Measurements from ENCODE around the gene SOHLH1. TPM values are rescaled to one million over a fixed set of nuclear protein-coding genes. Genes with fewer than 3 reads are reported as not detected.

SOHLH1 gene
- total RNA-seq, 1 experiment from 2014 or later, result not detected

GRCh38 chr9:135694414-135694813 lies 4.9 kb downstream of the SOHLH1 start:
- Histone ChIP-seq H3K9me3 (ENCODE audit: control insufficient read depth in 1 of 2, insufficient read depth in 1 of 2, low read depth in 1 of 2, low read length in 2 of 2) (no peaks in the 10 kb centered on the region), H4K20me1 (ENCODE audit: insufficient read depth) (no peaks in the 10 kb centered on the region), H3K27ac (ENCODE audit: low read depth, low read length) (no peak overlapping the region), H3K4me3 (replicated peaks in 1 of 2; ENCODE audit: low read depth in 1 of 2, low read length in 2 of 2) (no peak overlapping the region), H3K9ac (ENCODE audit: low read length) (no peak overlapping the region), H3K4me1 (ENCODE audit: control insufficient read depth in 1 of 2, insufficient read depth in 2 of 2, low read length in 2 of 2) (peaks cover 4 to 16% of the 10 kb centered on the region in 2 experiments; a peak in 3 of 4 replicates), H3K79me2 (ENCODE audit: insufficient read depth, low read length) (no peaks in the 10 kb centered on the region), H3K27me3 (ENCODE audit: insufficient read depth, low read length) (no peaks in the 10 kb centered on the region), H3K9me2 (ENCODE audit: insufficient read depth) (no peaks in the 10 kb centered on the region), H3K36me3 (ENCODE audit: control insufficient read depth in 1 of 2, insufficient read depth in 2 of 2, low read length in 2 of 2) (no peaks in the 10 kb centered on the region), H3K4me2 (ENCODE audit: low read length) (no peak overlapping the region), H2AFZ (ENCODE audit: low read depth, low read length, poor library complexity, severe bottlenecking) (no peak overlapping the region)
- DNase-seq (ENCODE audit: low read depth, low spot score), result no peak
- ChIA-PET CTCF (no interaction called here), POLR2A (no interaction called here), RAD21 (ENCODE audit: low non-redundant PET in 1 of 2, low total read pairs in 2 of 2, uncharacterized antibody in 2 of 2, unreplicated experiment in 2 of 2) (no interaction called here)
- no TSS peak for BruUV-seq (replicated peaks)
- ATAC-seq, result no peak
- intact Hi-C loops (cut with micrococcal nuclease), result no loop called here
- TF ChIP-seq ATF3 (IDR thresholded peaks at IDR 0.05) (no peak), JUND (IDR thresholded peaks at IDR 0.05) (no peak), MAX (IDR thresholded peaks at IDR 0.05) (no peak), POLR2A (IDR thresholded peaks at IDR 0.05; ENCODE audit: borderline replicate concordance, extremely low read depth, insufficient read depth, insufficient read length) (no peak), FOSL1 (IDR thresholded peaks at IDR 0.05; ENCODE audit: low read depth) (no peak), SRF (IDR thresholded peaks at IDR 0.05; ENCODE audit: low read depth) (no peak), CEBPB (IDR thresholded peaks at IDR 0.05; ENCODE audit: low read depth) (no peak)

- no peaks in the 10 kb centered on the region for H3K79me2 ChIP-seq (ENCODE audit: insufficient read depth, low read length)
- RAD21 ChIA-PET (ENCODE audit: low non-redundant PET in 1 of 2, low total read pairs in 2 of 2, uncharacterized antibody in 2 of 2, unreplicated experiment in 2 of 2), result no interaction called here
- no peaks in the 10 kb centered on the region for H4K20me1 ChIP-seq (ENCODE audit: insufficient read depth)
- ATAC-seq (no peak), DNase-seq (ENCODE audit: low read depth, low spot score) (no peak)
- no peak overlapping the region for H3K27ac ChIP-seq (ENCODE audit: low read depth, low read length)
- BruUV-seq (replicated peaks), result no TSS peak
- CTCF ChIA-PET, result no interaction called here
- H3K9me2 ChIP-seq (ENCODE audit: insufficient read depth), result no peaks in the 10 kb centered on the region
- TF ChIP-seq YY1 (IDR thresholded peaks at IDR 0.05; ENCODE audit: extremely low read depth, insufficient replicate concordance, low read depth, low read length) (no peak), RAD21 (IDR thresholded peaks at IDR 0.05; ENCODE audit: low read depth) (no peak), POLR2AphosphoS5 (IDR thresholded peaks at IDR 0.05; ENCODE audit: low read depth, low read length) (no peak), EZH2phosphoT487 (IDR thresholded peaks at IDR 0.05; ENCODE audit: borderline replicate concordance) (no peak), CBX3 (IDR thresholded peaks at IDR 0.05; ENCODE audit: low read depth) (no peak), ELF1 (IDR thresholded peaks at IDR 0.05; ENCODE audit: borderline replicate concordance, low read depth) (no peak), ZNF274 (IDR thresholded peaks at IDR 0.05; ENCODE audit: low read depth, low read length) (no peak)
- no peak overlapping the region for H3K4me2 ChIP-seq (ENCODE audit: low read length)
- no peaks in the 10 kb centered on the region for H3K9me3 ChIP-seq (ENCODE audit: control insufficient read depth in 1 of 2, insufficient read depth in 1 of 2, low read depth in 1 of 2, low read length in 2 of 2)
- no peak overlapping the region for H3K4me3 ChIP-seq (replicated peaks in 1 of 2; ENCODE audit: low read depth in 1 of 2, low read length in 2 of 2)
- H3K4me1 ChIP-seq (ENCODE audit: control insufficient read depth in 1 of 2, insufficient read depth in 2 of 2, low read length in 2 of 2), result peaks cover 4 to 16% of the 10 kb centered on the region in 2 experiments; a peak in 3 of 4 replicates
- POLR2A ChIA-PET, result no interaction called here
- H2AFZ ChIP-seq (ENCODE audit: low read depth, low read length, poor library complexity, severe bottlenecking), result no peak overlapping the region
- intact Hi-C loops (cut with micrococcal nuclease), result no loop called here
- no peak overlapping the region for H3K9ac ChIP-seq (ENCODE audit: low read length)
- no peaks in the 10 kb centered on the region for H3K36me3 ChIP-seq (ENCODE audit: control insufficient read depth in 1 of 2, insufficient read depth in 2 of 2, low read length in 2 of 2)
- H3K27me3 ChIP-seq (ENCODE audit: insufficient read depth, low read length), result no peaks in the 10 kb centered on the region
These were observed 5.5 kb downstream of the SOHLH1 start for GRCh38 chr9:135693771-135694170.

Data from HCT116 (cell line).